Neuronal stem cell (in vitro differentiated cells): ENCODE data around the gene NRXN3.

Source experiments
- DNase-seq: peaks from one replicate; pipeline ENCODE4 v3.0.0-alpha.2; 2013; ENCODE audit warnings: low spot score
- H2AFZ ChIP-seq: one replicate; pipeline ENCODE4 v1.6.1; 2013; ENCODE audit warnings: mild to moderate bottlenecking, low read length, inconsistent platforms
- H2AK5ac ChIP-seq: 2 replicates; pipeline ENCODE4 v1.6.1; 2013; ENCODE audit warnings: low read depth, mild to moderate bottlenecking, inconsistent platforms, low read length, moderate library complexity, mixed read lengths
- H2BK120ac ChIP-seq: 2 replicates; pipeline ENCODE4 v1.6.1; 2013; ENCODE audit warnings: low read depth, mild to moderate bottlenecking, inconsistent platforms, low read length, moderate library complexity, mixed read lengths
- H2BK12ac ChIP-seq: one replicate; pipeline ENCODE4 v1.6.1; 2013; ENCODE audit warnings: low read length, inconsistent platforms
- H2BK15ac ChIP-seq: 2 replicates; pipeline ENCODE4 v1.6.1; 2013; ENCODE audit warnings: mild to moderate bottlenecking, low read length, inconsistent platforms, mixed read lengths
- H2BK5ac ChIP-seq: one replicate; pipeline ENCODE4 v1.6.1; 2013; ENCODE audit warnings: inconsistent platforms, mild to moderate bottlenecking, low read length, moderate library complexity
- H3K14ac ChIP-seq: one replicate; pipeline ENCODE4 v1.6.1; 2013; ENCODE audit warnings: low read length, inconsistent platforms
- H3K18ac ChIP-seq: 2 replicates; pipeline ENCODE4 v1.6.1; 2013; ENCODE audit warnings: low read length, inconsistent platforms
- H3K23ac ChIP-seq: 2 replicates; pipeline ENCODE4 v1.6.1; 2013; ENCODE audit warnings: low read depth, mild to moderate bottlenecking, mixed read lengths, low read length, inconsistent platforms; ENCODE audit not compliant: poor library complexity
- H3K27ac ChIP-seq: replicated peaks from 3 replicates; pipeline ENCODE4 v1.5.1; 2013; ENCODE audit warnings: low read length, inconsistent platforms
- H3K27me3 ChIP-seq, 3 experiments: 2 replicates each; pipeline ENCODE4 v1.6.1; 2013; ENCODE audit warnings: low read length in 3 of 3, mild to moderate bottlenecking in 2 of 3, inconsistent platforms in 1 of 3, low read depth in 1 of 3, mixed read lengths in 1 of 3, moderate library complexity in 1 of 3; ENCODE audit not compliant: control insufficient read depth in 3 of 3, insufficient read depth in 3 of 3
- H3K36me3 ChIP-seq, 2 donors: replicated peaks in 1 of 2; 2 replicates each; pipeline ENCODE4 v1.6.1; 2013; ENCODE audit warnings: low read length in 2 of 2; ENCODE audit not compliant: control insufficient read depth in 2 of 2, insufficient read depth in 2 of 2
- H3K4ac ChIP-seq: 2 replicates; pipeline ENCODE4 v1.6.1; 2013; ENCODE audit warnings: inconsistent platforms, mild to moderate bottlenecking, low read length, moderate library complexity
- H3K4me1 ChIP-seq, 2 donors: 1 replicate in 1 of 2; 2 replicates in 1 of 2; pipeline ENCODE4 v1.6.1; 2013; ENCODE audit warnings: low read length in 2 of 2, low read depth in 1 of 2; ENCODE audit not compliant: control insufficient read depth in 2 of 2, insufficient read depth in 1 of 2
- H3K4me2 ChIP-seq: one replicate; pipeline ENCODE4 v1.6.1; 2013; ENCODE audit warnings: mild to moderate bottlenecking, low read length, inconsistent platforms; ENCODE audit not compliant: insufficient read depth, poor library complexity, severe bottlenecking
- H3K4me3 ChIP-seq, 2 donors: 2 replicates each; pipeline ENCODE4 v1.5.1; 2013; ENCODE audit warnings: low read length in 2 of 2, mild to moderate bottlenecking in 2 of 2, inconsistent platforms in 1 of 2, moderate library complexity in 1 of 2
- H3K79me1 ChIP-seq: one replicate; pipeline ENCODE4 v1.6.1; 2013; ENCODE audit warnings: low read depth, mild to moderate bottlenecking, inconsistent platforms, low read length, moderate library complexity
- H3K9ac ChIP-seq: one replicate; pipeline ENCODE4 v1.6.1; 2013; ENCODE audit warnings: mild to moderate bottlenecking, low read depth, low read length, inconsistent platforms; ENCODE audit not compliant: poor library complexity
- H3K9me3 ChIP-seq, 2 donors: replicated peaks in 1 of 2; 2 replicates each; pipeline versions ENCODE3 to v1.6.1; 2013; ENCODE audit warnings: low read length in 2 of 2, mild to moderate bottlenecking in 2 of 2, inconsistent platforms in 1 of 2, low read depth in 1 of 2, mixed read lengths in 1 of 2, moderate library complexity in 1 of 2; ENCODE audit not compliant: control insufficient read depth in 2 of 2, insufficient read depth in 1 of 2
- H4K8ac ChIP-seq: one replicate; pipeline ENCODE4 v1.6.1; 2013; ENCODE audit warnings: low read depth, mild to moderate bottlenecking, inconsistent platforms, low read length, moderate library complexity
- H4K91ac ChIP-seq: one replicate; pipeline ENCODE4 v1.6.1; 2013; ENCODE audit warnings: low read length, low read depth, mild to moderate bottlenecking, inconsistent platforms; ENCODE audit not compliant: poor library complexity
- WGBS, 2 donors: extraction: QIAGEN DNeasy Blood & Tissue Kit; methylation state at CpG; one replicate each; pipeline ENCODE4 v1.1.7; 2013; ENCODE audit warnings: missing lambda C conversion rate in 2 of 2, mixed read lengths in 1 of 2; ENCODE audit not compliant: insufficient read length in 2 of 2, insufficient replicate concordance in 1 of 2; ENCODE audit errors: extremely low coverage in 2 of 2; 5-methylcytosine and 5-hydroxymethylcytosine counted together

NRXN3 gene

DNA sequence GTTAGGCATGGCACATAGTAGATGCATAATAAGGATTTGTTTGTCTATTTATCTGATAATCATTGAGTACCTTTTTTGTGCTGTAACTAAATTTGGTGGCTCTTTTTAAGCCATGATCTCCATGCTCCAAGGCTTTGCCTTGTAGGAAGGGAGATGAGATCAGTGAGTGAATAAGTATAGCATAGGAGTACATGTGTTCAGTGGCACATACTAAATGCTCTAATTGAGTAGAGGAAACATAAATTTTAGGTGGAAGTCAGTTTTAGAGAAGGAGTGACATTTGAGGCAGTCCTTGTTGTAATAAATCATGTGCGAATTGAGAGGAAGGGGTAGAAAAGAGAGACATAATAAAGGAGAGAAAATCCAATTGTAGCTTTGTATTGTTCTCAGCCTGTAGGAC, 482.6 kb downstream of the NRXN3 start:
- H3K18ac ChIP-seq: no peak overlapping the region
- no peak overlapping the region for H3K4me3 ChIP-seq
- no peak overlapping the region for H3K23ac ChIP-seq

DNA sequence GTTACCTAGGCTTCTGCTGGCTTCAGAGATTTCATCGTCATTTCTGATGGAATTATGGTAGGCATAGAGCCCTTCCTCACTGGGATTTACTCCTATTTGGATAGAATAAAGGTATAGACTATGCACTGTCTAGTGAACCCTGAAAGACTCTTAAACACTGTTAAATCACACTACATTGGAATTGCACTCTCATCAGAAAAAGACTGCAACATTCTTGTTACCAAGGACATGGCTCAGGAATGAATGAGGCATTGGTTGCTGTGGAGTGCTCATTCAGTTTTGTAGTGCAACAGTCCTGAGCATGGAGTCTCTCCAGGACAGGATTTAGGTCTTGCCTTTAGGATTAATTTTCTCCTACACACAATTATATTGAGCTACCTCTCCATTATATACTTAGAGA, 483.0 kb downstream of the NRXN3 start:
- Histone ChIP-seq H2BK12ac (no peak overlapping the region), H3K79me1 (no peaks in the 10 kb centered on the region), H2BK120ac (no peak overlapping the region), H3K9me3 (peaks cover 0 to 1% of the 10 kb centered on the region in 2 donors), H3K9ac (no peak overlapping the region), H2AK5ac (no peak overlapping the region), H3K4me3 (no peak overlapping the region), H3K27me3 (no peaks in the 10 kb centered on the region), H3K27ac (no peak overlapping the region), H3K14ac (no peak overlapping the region), H3K23ac (no peak overlapping the region), H2AFZ (no peak overlapping the region), H2BK15ac (no peak overlapping the region), H3K36me3 (no peaks in the 10 kb centered on the region), H3K4me1 (no peaks in the 10 kb centered on the region), H4K91ac (no peak overlapping the region), H2BK5ac (no peak overlapping the region), H4K8ac (no peak overlapping the region), H3K4ac (no peak overlapping the region), H3K18ac (no peak overlapping the region), H3K4me2 (no peak overlapping the region)
- no CpG with 5 or more reads among the region's 1 CpG for WGBS, 2 donors
- no peak for DNase-seq

More for the DNA sequence above, 482.6 kb downstream of the NRXN3 start:
- Histone ChIP-seq H3K9me3 (peaks cover 0 to 1% of the 10 kb centered on the region in 2 donors), H2AFZ (no peak overlapping the region), H3K27ac (no peak overlapping the region), H4K91ac (no peak overlapping the region), H3K4me1 (no peaks in the 10 kb centered on the region), H3K79me1 (no peaks in the 10 kb centered on the region), H3K14ac (no peak overlapping the region), H3K9ac (no peak overlapping the region), H3K36me3 (no peaks in the 10 kb centered on the region), H2AK5ac (no peak overlapping the region), H4K8ac (no peak overlapping the region), H2BK15ac (no peak overlapping the region), H2BK120ac (no peak overlapping the region), H2BK12ac (no peak overlapping the region), H3K4me2 (no peak overlapping the region), H3K4ac (no peak overlapping the region), H3K27me3 (no peaks in the 10 kb centered on the region), H2BK5ac (no peak overlapping the region)
- WGBS, 2 donors: no CpG with 5 or more reads among the region's 1 CpG
- no peak for DNase-seq

DNA sequence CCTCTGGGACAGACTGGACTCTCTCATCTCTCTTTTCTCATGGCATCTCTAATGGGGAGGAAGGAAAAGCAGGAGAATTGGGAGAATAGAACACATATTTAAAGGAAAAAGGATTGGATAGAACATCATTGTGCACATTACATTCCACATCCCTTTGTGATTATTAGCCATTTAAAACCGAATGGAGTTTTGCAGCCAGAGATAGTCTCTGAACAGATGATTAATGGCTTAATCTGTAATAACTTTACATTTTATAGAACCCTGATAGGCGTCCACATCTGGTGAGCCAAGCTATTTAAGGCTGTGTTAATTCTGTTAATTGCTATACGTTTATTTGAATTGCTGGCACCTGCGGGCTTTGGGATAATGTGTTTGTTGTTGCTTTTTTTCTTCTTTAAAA, 487.3 kb downstream of the NRXN3 start:
- WGBS, 2 donors: no CpG with 5 or more reads among the region's 4 CpGs
- Histone ChIP-seq H2AFZ (no peak overlapping the region), H2BK120ac (no peak overlapping the region), H3K18ac (no peak overlapping the region), H3K9me3 (peaks cover 0 to 1% of the 10 kb centered on the region in 2 donors), H2BK15ac (no peak overlapping the region), H3K79me1 (no peaks in the 10 kb centered on the region), H2BK5ac (no peak overlapping the region), H3K36me3 (no peaks in the 10 kb centered on the region), H3K4me1 (no peaks in the 10 kb centered on the region), H3K23ac (no peak overlapping the region), H3K4me3 (no peak overlapping the region), H2BK12ac (no peak overlapping the region), H3K14ac (no peak overlapping the region), H3K27ac (no peak overlapping the region), H3K4ac (no peak overlapping the region), H3K4me2 (no peak overlapping the region), H3K9ac (no peak overlapping the region), H4K91ac (no peak overlapping the region), H4K8ac (no peak overlapping the region), H3K27me3 (no peaks in the 10 kb centered on the region), H2AK5ac (no peak overlapping the region)
- no peak for DNase-seq

DNA sequence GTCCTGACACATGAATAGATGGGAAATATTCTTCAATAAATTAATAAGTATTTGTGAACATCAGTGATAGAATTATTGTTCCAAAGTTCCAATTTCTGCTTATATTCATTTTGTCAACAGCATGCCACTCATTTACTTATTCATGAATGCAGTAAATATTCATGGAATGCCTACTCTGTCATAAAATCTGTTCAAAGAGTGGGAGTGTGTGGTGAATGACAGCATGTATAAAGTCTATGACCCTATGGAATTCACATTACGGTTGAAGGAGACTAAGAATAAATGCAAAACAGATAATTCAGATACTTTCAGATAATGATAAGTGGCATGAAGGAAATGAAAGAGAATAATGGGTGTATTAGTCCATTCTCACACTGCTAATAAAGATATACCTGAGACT, 494.7 kb downstream of the NRXN3 start:
- Histone ChIP-seq H2BK12ac (no peak overlapping the region), H3K4me1 (no peaks in the 10 kb centered on the region), H3K14ac (no peak overlapping the region), H2AK5ac (no peak overlapping the region), H3K36me3 (no peaks in the 10 kb centered on the region), H4K91ac (no peak overlapping the region), H2BK15ac (no peak overlapping the region), H3K4me3 (no peak overlapping the region), H3K9me3 (no peaks in the 10 kb centered on the region), H2BK120ac (no peak overlapping the region), H2BK5ac (no peak overlapping the region), H3K23ac (no peak overlapping the region), H3K18ac (no peak overlapping the region), H3K79me1 (no peaks in the 10 kb centered on the region), H3K4ac (no peak overlapping the region), H3K27me3 (no peaks in the 10 kb centered on the region), H3K27ac (no peak overlapping the region), H2AFZ (no peak overlapping the region), H3K4me2 (no peak overlapping the region), H4K8ac (no peak overlapping the region), H3K9ac (no peak overlapping the region)
- no peak for DNase-seq
- WGBS, 2 donors: no CpG with 5 or more reads among the region's 1 CpG
